Naive thymus-derived CD8-positive, alpha-beta T cell (primary cell): ENCODE data around the gene CDC14B. TPM values are rescaled to one million over a fixed set of nuclear protein-coding genes. Genes with fewer than 3 reads are reported as not detected.
A peak's percentile ranks its signal among the peaks of the same experiment; 100 is the strongest.
"Not testable (repeated sequence)": the region's sequence is repeated elsewhere in the genome, so short reads cannot be mapped to it uniquely, and the experiment has no call there.

Source experiments
- ATAC-seq, 2 donors: fragments of 150-1000 bp; cut with Tn5 transposase in 1 of 2; sonication (Bioruptor Pico), chemical (Tn5 transposase) in 1 of 2; 1 replicate in 1 of 2; 2 replicates in 1 of 2; pipeline ENCODE4 v1.10.0; 2021; ENCODE audit warnings: mild to moderate bottlenecking in 2 of 2, moderate library complexity in 2 of 2
- POLR2A ChIA-PET: fragments of 350-600 bp; sonication (Branson Sonifier 250); formaldehyde crosslinking; loops from one replicate; lab custom pipeline; 2021; ENCODE audit warnings: antibody characterized with exemption; lab: Charles Lee
- DNase-seq, 10 donors: peaks; one replicate each; pipeline versions ENCODE4 v3.0.0 to v3.0.0-alpha.2; 2020 to 2022
- H3K27ac Mint-ChIP-seq, 10 donors: one replicate each; pipeline ENCODE4 v1.8.0; 2020 to 2022; ENCODE audit warnings: mild to moderate bottlenecking in 10 of 10, mixed read lengths in 10 of 10, moderate library complexity in 4 of 10, inconsistent platforms in 1 of 10
- H3K27me3 Mint-ChIP-seq, 5 donors: one replicate each; pipeline ENCODE4 v1.8.0; 2021 to 2022; ENCODE audit warnings: mixed read lengths in 5 of 5
- H3K36me3 Mint-ChIP-seq, 3 donors: one replicate each; pipeline ENCODE4 v1.8.0; 2020 to 2022; ENCODE audit warnings: mixed read lengths in 3 of 3, mild to moderate bottlenecking in 2 of 3, inconsistent platforms in 1 of 3
- H3K4me1 Mint-ChIP-seq, 4 donors: one replicate each; pipeline ENCODE4 v1.8.0; 2021 to 2022; ENCODE audit warnings: mixed read lengths in 4 of 4
- H3K4me3 Mint-ChIP-seq, 10 donors: one replicate each; pipeline ENCODE4 v1.8.0; 2020 to 2022; ENCODE audit warnings: mild to moderate bottlenecking in 10 of 10, mixed read lengths in 10 of 10, moderate library complexity in 6 of 10, inconsistent platforms in 1 of 10
- H3K9me3 Mint-ChIP-seq, 9 donors: one replicate each; pipeline ENCODE4 v1.8.0; 2020 to 2022; ENCODE audit warnings: mixed read lengths in 9 of 9, mild to moderate bottlenecking in 3 of 9, inconsistent platforms in 1 of 9, moderate library complexity in 1 of 9
- polyA plus RNA-seq, 3 donors: library from polyadenylated mRNA; unstranded; fragments of 300-500 nt; fragmentation: Illumina TruSeq; gene quantifications; one replicate each; pipeline ENCODE4 v1.2.3, GENCODE V29; 2021
- total RNA-seq, 8 experiments: library from RNA in 2 of 8; stranded (reverse) in 2 of 8; gene quantifications; one replicate each; pipeline ENCODE4 v1.2.3 and lab custom pipeline; 2021 to 2026

CDC14B gene
- total and polyA plus RNA-seq, 5 experiments from 2014 or later = 3.8 to 13.3 (median 7.1) TPM

GRCh38 chr9:96515621-96516470 is 103.8 kb downstream of the CDC14B start:
- no peaks in the 10 kb centered on the region for H3K4me1 Mint-ChIP-seq
- ATAC-seq (no peak), DNase-seq (no peak)
- H3K4me3 Mint-ChIP-seq = no peak overlapping the region
- H3K27ac Mint-ChIP-seq = no peak overlapping the region
- POLR2A ChIA-PET = no interaction called here
- peaks cover 0 to 32% (median 14%) of the 10 kb centered on the region in 3 donors for H3K36me3 Mint-ChIP-seq
- H3K9me3 Mint-ChIP-seq = no peaks in the 10 kb centered on the region
- no peaks in the 10 kb centered on the region for H3K27me3 Mint-ChIP-seq

- POLR2A ChIA-PET = no interaction called here
- H3K9me3 Mint-ChIP-seq = no peaks in the 10 kb centered on the region
- no peak for ATAC-seq
These were observed 104.9 kb downstream of the CDC14B start for GRCh38 chr9:96514800-96515158.

GRCh38 chr9:96514108-96514799 is 105.4 kb downstream of the CDC14B start:
- DNase-seq = no peak
- no peak for ATAC-seq
- Mint-ChIP-seq H3K4me3 (no peak overlapping the region), H3K9me3 (no peaks in the 10 kb centered on the region), H3K36me3 (peaks cover 0 to 30% (median 12%) of the 10 kb centered on the region in 3 donors), H3K4me1 (peaks cover 0 to 7% (median 2%) of the 10 kb centered on the region in 4 donors), H3K27me3 (no peaks in the 10 kb centered on the region), H3K27ac (no peak overlapping the region)
- POLR2A ChIA-PET = no interaction called here

More at GRCh38 chr9:96514800-96515158, 104.9 kb downstream of the CDC14B start:
- Mint-ChIP-seq H3K4me1 (peaks cover 0 to 4% (median 2%) of the 10 kb centered on the region in 4 donors), H3K27ac (no peak overlapping the region), H3K27me3 (no peaks in the 10 kb centered on the region), H3K4me3 (no peak overlapping the region), H3K36me3 (peaks cover 0 to 29% (median 14%) of the 10 kb centered on the region in 3 donors)
- DNase-seq = no peak

- DNase-seq = no peak
- Mint-ChIP-seq H3K27me3 (no peaks in the 10 kb centered on the region), H3K4me1 (peaks cover 0 to 9% (median 2%) of the 10 kb centered on the region in 4 donors), H3K27ac (peak overlapping the region in 1 of 10 donors; percentile 25), H3K4me3 (peak overlapping the region in 1 of 10 donors; percentile 30), H3K36me3 (peaks cover 0 to 30% (median 9%) of the 10 kb centered on the region in 3 donors), H3K9me3 (no peaks in the 10 kb centered on the region)
- POLR2A ChIA-PET = no interaction called here
- no peak for ATAC-seq
These were observed 106.0 kb downstream of the CDC14B start for GRCh38 chr9:96513622-96514021.

GRCh38 chr9:96512240-96512639 is 107.4 kb downstream of the CDC14B start:
- no peaks in the 10 kb centered on the region for H3K27me3 Mint-ChIP-seq
- POLR2A ChIA-PET = no interaction called here
- peaks cover 0 to 32% (median 12%) of the 10 kb centered on the region in 3 donors for H3K36me3 Mint-ChIP-seq
- H3K4me3 Mint-ChIP-seq = no peak overlapping the region
- H3K27ac Mint-ChIP-seq = no peak overlapping the region
- no peak for ATAC-seq
- DNase-seq = no peak
- H3K9me3 Mint-ChIP-seq = no peaks in the 10 kb centered on the region
- peaks cover 0 to 9% (median 2%) of the 10 kb centered on the region in 4 donors for H3K4me1 Mint-ChIP-seq

- H3K4me1 Mint-ChIP-seq = peaks cover 0 to 9% (median 2%) of the 10 kb centered on the region in 4 donors
- no peaks in the 10 kb centered on the region for H3K9me3 Mint-ChIP-seq
- DNase-seq (no peak), ATAC-seq (no peak)
- H3K4me3 Mint-ChIP-seq = no peak overlapping the region
- H3K27ac Mint-ChIP-seq = peak overlapping the region in 1 of 10 donors; percentile 19
- POLR2A ChIA-PET = interaction anchor here (0.7 to 1.5 kb wide), 3 partner anchors 22 to 1052 kb away, joined by 3 read pairs; no protein-coding TSS in a partner anchor
- H3K36me3 Mint-ChIP-seq = peaks cover 0 to 32% (median 13%) of the 10 kb centered on the region in 3 donors
- no peaks in the 10 kb centered on the region for H3K27me3 Mint-ChIP-seq
These were observed 109.4 kb downstream of the CDC14B start for GRCh38 chr9:96510258-96510657.

- no peak overlapping the region for H3K27ac Mint-ChIP-seq
- POLR2A ChIA-PET = interaction anchor here (0.7 kb wide), 1 partner anchor 22 kb away, joined by 3 read pairs; no protein-coding TSS in a partner anchor
- no peaks in the 10 kb centered on the region for H3K27me3 Mint-ChIP-seq
- no peaks in the 10 kb centered on the region for H3K9me3 Mint-ChIP-seq
- ATAC-seq (no peak), DNase-seq (no peak)
- H3K4me3 Mint-ChIP-seq = no peak overlapping the region
- peaks cover 0 to 9% (median 2%) of the 10 kb centered on the region in 4 donors for H3K4me1 Mint-ChIP-seq
- peaks cover 0 to 30% (median 14%) of the 10 kb centered on the region in 3 donors for H3K36me3 Mint-ChIP-seq
These were observed 109.8 kb downstream of the CDC14B start for GRCh38 chr9:96509848-96510247.

- H3K4me1 Mint-ChIP-seq = peaks cover 0 to 9% (median 2%) of the 10 kb centered on the region in 4 donors
- H3K36me3 Mint-ChIP-seq = peaks cover 4 to 24% (median 12%) of the 10 kb centered on the region in 3 donors
- DNase-seq (no peak), ATAC-seq (no peak)
- H3K9me3 Mint-ChIP-seq = no peaks in the 10 kb centered on the region
- POLR2A ChIA-PET = no interaction called here
- no peak overlapping the region for H3K27ac Mint-ChIP-seq
- no peaks in the 10 kb centered on the region for H3K27me3 Mint-ChIP-seq
- no peak overlapping the region for H3K4me3 Mint-ChIP-seq
These were observed 110.6 kb downstream of the CDC14B start for GRCh38 chr9:96509026-96509425.

- no peak overlapping the region for H3K4me3 Mint-ChIP-seq
- no peak overlapping the region for H3K27ac Mint-ChIP-seq
- H3K9me3 Mint-ChIP-seq = no peaks in the 10 kb centered on the region
- H3K36me3 Mint-ChIP-seq = peaks cover 4 to 26% (median 14%) of the 10 kb centered on the region in 3 donors
- no peak for DNase-seq
- no peak for ATAC-seq
- H3K27me3 Mint-ChIP-seq = no peaks in the 10 kb centered on the region
- POLR2A ChIA-PET = no interaction called here
- peaks cover 0 to 9% (median 2%) of the 10 kb centered on the region in 4 donors for H3K4me1 Mint-ChIP-seq
These were observed 111.3 kb downstream of the CDC14B start for GRCh38 chr9:96508227-96508940.

- POLR2A ChIA-PET = no interaction called here
- no peaks in the 10 kb centered on the region for H3K9me3 Mint-ChIP-seq
- no peak overlapping the region for H3K27ac Mint-ChIP-seq
- H3K36me3 Mint-ChIP-seq = peaks cover 4 to 23% (median 12%) of the 10 kb centered on the region in 3 donors
- no peak overlapping the region for H3K4me3 Mint-ChIP-seq
- H3K4me1 Mint-ChIP-seq = peaks cover 0 to 9% (median 2%) of the 10 kb centered on the region in 4 donors
- no peak for ATAC-seq
- DNase-seq = no peak
- no peaks in the 10 kb centered on the region for H3K27me3 Mint-ChIP-seq
These were observed 114.2 kb downstream of the CDC14B start for GRCh38 chr9:96505316-96505991.

- Mint-ChIP-seq H3K27me3 (no peaks in the 10 kb centered on the region), H3K4me3 (no peak overlapping the region)
- POLR2A ChIA-PET = no interaction called here
These were observed 115.7 kb downstream of the CDC14B start for GRCh38 chr9:96503918-96504317.

GRCh38 chr9:96503374-96503748 is 116.3 kb downstream of the CDC14B start:
- H3K27ac Mint-ChIP-seq = peak overlapping the region in 1 of 10 donors; percentile 22
- H3K4me3 Mint-ChIP-seq, POLR2A ChIA-PET, H3K4me1 Mint-ChIP-seq, ATAC-seq, H3K27me3 Mint-ChIP-seq, DNase-seq, H3K9me3 Mint-ChIP-seq: not testable (repeated sequence)
- peaks cover 4 to 12% (median 10%) of the 10 kb centered on the region in 3 donors for H3K36me3 Mint-ChIP-seq

More at GRCh38 chr9:96503918-96504317, 115.7 kb downstream of the CDC14B start:
- DNase-seq (no peak), ATAC-seq (no peak)
- H3K27ac Mint-ChIP-seq = peak overlapping the region in 1 of 10 donors; percentile 22
- no peaks in the 10 kb centered on the region for H3K4me1 Mint-ChIP-seq
- H3K36me3 Mint-ChIP-seq = peaks cover 4 to 17% (median 12%) of the 10 kb centered on the region in 3 donors
- H3K9me3 Mint-ChIP-seq = no peaks in the 10 kb centered on the region
